ENCODE measurements around the gene PRSS36.

DNA sequence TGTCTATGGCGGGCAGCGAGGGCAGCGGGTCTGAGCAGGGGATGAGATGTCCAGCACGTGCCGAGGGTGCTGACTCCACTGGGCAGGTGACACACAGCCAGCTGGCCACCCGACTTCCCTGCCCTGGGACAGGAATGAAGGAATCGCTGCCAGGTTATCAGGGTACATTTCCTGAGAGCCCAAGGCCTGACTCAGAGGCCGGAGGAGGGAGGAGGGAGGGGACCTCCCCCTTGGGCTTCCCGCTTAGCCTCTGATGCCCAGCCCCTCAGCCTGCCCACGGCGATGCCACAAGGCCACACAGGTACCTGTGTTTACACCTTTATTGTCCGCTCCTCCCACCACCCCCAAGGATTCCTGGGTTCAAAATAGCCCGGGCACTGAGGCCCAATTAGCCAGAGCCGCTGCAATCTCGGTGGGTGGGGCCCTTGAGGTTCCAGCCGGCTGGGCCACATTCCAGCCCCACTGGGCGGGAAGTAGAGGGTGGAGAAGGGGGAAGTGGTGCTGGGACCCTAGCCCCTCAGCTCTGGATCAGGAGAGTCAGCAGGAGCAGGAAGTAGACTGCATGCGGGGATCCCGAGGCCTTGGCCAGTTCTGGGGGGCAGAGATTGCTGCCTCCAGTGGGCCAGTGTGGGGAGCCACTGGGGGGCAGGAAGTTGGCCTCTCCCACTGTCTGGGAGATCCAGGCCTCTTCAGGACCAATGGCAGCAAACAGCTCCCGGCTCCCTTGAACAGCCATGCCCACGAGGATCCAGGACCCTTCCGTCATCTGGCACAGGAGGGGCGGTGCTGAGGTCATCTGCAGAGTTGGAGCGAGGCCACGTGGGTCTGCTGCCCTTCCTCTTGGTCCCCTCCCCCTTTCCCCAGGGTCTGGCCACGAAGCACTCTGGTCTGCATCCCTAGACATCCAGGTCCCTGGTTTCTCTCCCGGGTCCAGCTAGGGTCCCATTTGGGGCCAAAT, 11.0 kb downstream of the PRSS36 start:
- TF ChIP-seq, protein P1, sequence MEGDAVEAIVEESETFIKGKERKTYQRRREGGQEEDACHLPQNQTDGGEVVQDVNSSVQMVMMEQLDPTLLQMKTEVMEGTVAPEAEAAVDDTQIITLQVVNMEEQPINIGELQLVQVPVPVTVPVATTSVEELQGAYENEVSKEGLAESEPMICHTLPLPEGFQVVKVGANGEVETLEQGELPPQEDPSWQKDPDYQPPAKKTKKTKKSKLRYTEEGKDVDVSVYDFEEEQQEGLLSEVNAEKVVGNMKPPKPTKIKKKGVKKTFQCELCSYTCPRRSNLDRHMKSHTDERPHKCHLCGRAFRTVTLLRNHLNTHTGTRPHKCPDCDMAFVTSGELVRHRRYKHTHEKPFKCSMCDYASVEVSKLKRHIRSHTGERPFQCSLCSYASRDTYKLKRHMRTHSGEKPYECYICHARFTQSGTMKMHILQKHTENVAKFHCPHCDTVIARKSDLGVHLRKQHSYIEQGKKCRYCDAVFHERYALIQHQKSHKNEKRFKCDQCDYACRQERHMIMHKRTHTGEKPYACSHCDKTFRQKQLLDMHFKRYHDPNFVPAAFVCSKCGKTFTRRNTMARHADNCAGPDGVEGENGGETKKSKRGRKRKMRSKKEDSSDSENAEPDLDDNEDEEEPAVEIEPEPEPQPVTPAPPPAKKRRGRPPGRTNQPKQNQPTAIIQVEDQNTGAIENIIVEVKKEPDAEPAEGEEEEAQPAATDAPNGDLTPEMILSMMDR (IDR thresholded peaks at IDR 0.05), result no peak
- no peak for TF ChIP-seq POLR2A (IDR thresholded peaks at IDR 0.05)
